ENCODE results near the gene WDR74. TPM values are rescaled to one million over a fixed set of nuclear protein-coding genes. Genes with fewer than 3 reads are reported as not detected.

Gene WDR74
- total RNA-seq, 1 experiment from 2014 or later = 102 TPM

Other genes with a start within 250 kb of the WDR74 start
- 11.7 and 14.2 TPM in 2 replicates for gene TUT1, start 248.1 kb downstream of the WDR74 start, total RNA-seq (2014; rRNA removed; shearing (Covaris generic); ENCODE audit: low replicate concordance)
- gene MTA2, start 237.7 kb downstream of the WDR74 start, total RNA-seq (2014; rRNA removed; shearing (Covaris generic); ENCODE audit: low replicate concordance) = 87.5 and 107 TPM in 2 replicates
- 16.1 and 19.3 TPM in 2 replicates for gene EML3, start 226.8 kb downstream of the WDR74 start, total RNA-seq (2014; rRNA removed; shearing (Covaris generic); ENCODE audit: low replicate concordance)
- gene ROM1, start 226.3 kb downstream of the WDR74 start, total RNA-seq (2014; rRNA removed; shearing (Covaris generic); ENCODE audit: low replicate concordance) = 4.5 and 7.4 TPM in 2 replicates
- gene B3GAT3, start 217.6 kb downstream of the WDR74 start, total RNA-seq (2014; rRNA removed; shearing (Covaris generic); ENCODE audit: low replicate concordance) = 34.9 and 52.3 TPM in 2 replicates
- gene GANAB, start 193.0 kb downstream of the WDR74 start, total RNA-seq (2014; rRNA removed; shearing (Covaris generic); ENCODE audit: low replicate concordance) = 434 and 492 TPM in 2 replicates
- 7.6 and 14.5 TPM in 2 replicates for gene INTS5, start 186.3 kb downstream of the WDR74 start, total RNA-seq (2014; rRNA removed; shearing (Covaris generic); ENCODE audit: low replicate concordance)
- gene C11orf98, start 174.4 kb downstream of the WDR74 start, total RNA-seq (2014; rRNA removed; shearing (Covaris generic); ENCODE audit: low replicate concordance) = 48.1 and 59.2 TPM in 2 replicates
- gene CSKMT, start 174.3 kb downstream of the WDR74 start, total RNA-seq (2014; rRNA removed; shearing (Covaris generic); ENCODE audit: low replicate concordance) = 0.09 and 6.4 TPM in 2 replicates
- gene UQCC3, start 167.9 kb downstream of the WDR74 start, total RNA-seq (2014; rRNA removed; shearing (Covaris generic); ENCODE audit: low replicate concordance) = 18.2 and 25.6 TPM in 2 replicates
- gene LBHD1, start 167.3 kb downstream of the WDR74 start, total RNA-seq (2014; rRNA removed; shearing (Covaris generic); ENCODE audit: low replicate concordance) = 1.9 and 3.2 TPM in 2 replicates
- 81.8 and 106 TPM in 2 replicates for gene UBXN1, start 160.5 kb downstream of the WDR74 start, total RNA-seq (2014; rRNA removed; shearing (Covaris generic); ENCODE audit: low replicate concordance)
- gene LRRN4CL, start 150.1 kb downstream of the WDR74 start, total RNA-seq (2014; rRNA removed; shearing (Covaris generic); ENCODE audit: low replicate concordance) = not detected in 2 replicates
- 37.5 and 55.8 TPM in 2 replicates for gene BSCL2, start 132.2 kb downstream of the WDR74 start, total RNA-seq (2014; rRNA removed; shearing (Covaris generic); ENCODE audit: low replicate concordance)
- gene GNG3, start 131.9 kb downstream of the WDR74 start, total RNA-seq (2014; rRNA removed; shearing (Covaris generic); ENCODE audit: low replicate concordance) = not detected in 2 replicates
- 4.4 and 4.8 TPM in 2 replicates for gene HNRNPUL2, start 112.1 kb downstream of the WDR74 start, total RNA-seq (2014; rRNA removed; shearing (Covaris generic); ENCODE audit: low replicate concordance)
- 30.9 and 37.2 TPM in 2 replicates for gene TTC9C, start 111.1 kb downstream of the WDR74 start, total RNA-seq (2014; rRNA removed; shearing (Covaris generic); ENCODE audit: low replicate concordance)
- gene ZBTB3, start 85.4 kb downstream of the WDR74 start, total RNA-seq (2014; rRNA removed; shearing (Covaris generic); ENCODE audit: low replicate concordance) = 4.6 and 14.9 TPM in 2 replicates
- gene POLR2G, start 78.0 kb downstream of the WDR74 start, total RNA-seq (2014; rRNA removed; shearing (Covaris generic); ENCODE audit: low replicate concordance) = 75.4 and 80.0 TPM in 2 replicates
- 12.9 and 14.6 TPM in 2 replicates for gene TAF6L, start 68.2 kb downstream of the WDR74 start, total RNA-seq (2014; rRNA removed; shearing (Covaris generic); ENCODE audit: low replicate concordance)
- gene TMEM179B, start 52.2 kb downstream of the WDR74 start, total RNA-seq (2014; rRNA removed; shearing (Covaris generic); ENCODE audit: low replicate concordance) = 14.9 and 33.8 TPM in 2 replicates
- gene TMEM223, start 47.6 kb downstream of the WDR74 start, total RNA-seq (2014; rRNA removed; shearing (Covaris generic); ENCODE audit: low replicate concordance) = 42.0 and 58.7 TPM in 2 replicates
- gene NXF1, start 34.1 kb downstream of the WDR74 start, total RNA-seq (2014; rRNA removed; shearing (Covaris generic); ENCODE audit: low replicate concordance) = 1.5 and 6.3 TPM in 2 replicates
- gene STX5, start 7.5 kb downstream of the WDR74 start, total RNA-seq (2014; rRNA removed; shearing (Covaris generic); ENCODE audit: low replicate concordance) = 29.6 and 39.5 TPM in 2 replicates
- not detected in 2 replicates for gene TEX54, start 6.7 kb downstream of the WDR74 start, total RNA-seq (2014; rRNA removed; shearing (Covaris generic); ENCODE audit: low replicate concordance)
- 623 and 653 TPM in 2 replicates for gene SLC3A2, start 41.3 kb upstream of the WDR74 start, total RNA-seq (2014; rRNA removed; shearing (Covaris generic); ENCODE audit: low replicate concordance)
- gene CHRM1, start 81.8 kb upstream of the WDR74 start, total RNA-seq (2014; rRNA removed; shearing (Covaris generic); ENCODE audit: low replicate concordance) = not detected in 2 replicates
- not detected in 2 replicates for gene SLC22A6, start 145.4 kb upstream of the WDR74 start, total RNA-seq (2014; rRNA removed; shearing (Covaris generic); ENCODE audit: low replicate concordance)
- not detected in 2 replicates for gene SLC22A8, start 176.3 kb upstream of the WDR74 start, total RNA-seq (2014; rRNA removed; shearing (Covaris generic); ENCODE audit: low replicate concordance)